Measurements from ENCODE around the gene SIVA1.

Gene SIVA1

GRCh38 chr14:104786091-104786586, 33.2 kb downstream of the SIVA1 start:
- no peak for DNase-seq

- DNase-seq, result no peak
Observed at GRCh38 chr14:104786726-104787675, 34.1 kb downstream of the SIVA1 start.

DNA sequence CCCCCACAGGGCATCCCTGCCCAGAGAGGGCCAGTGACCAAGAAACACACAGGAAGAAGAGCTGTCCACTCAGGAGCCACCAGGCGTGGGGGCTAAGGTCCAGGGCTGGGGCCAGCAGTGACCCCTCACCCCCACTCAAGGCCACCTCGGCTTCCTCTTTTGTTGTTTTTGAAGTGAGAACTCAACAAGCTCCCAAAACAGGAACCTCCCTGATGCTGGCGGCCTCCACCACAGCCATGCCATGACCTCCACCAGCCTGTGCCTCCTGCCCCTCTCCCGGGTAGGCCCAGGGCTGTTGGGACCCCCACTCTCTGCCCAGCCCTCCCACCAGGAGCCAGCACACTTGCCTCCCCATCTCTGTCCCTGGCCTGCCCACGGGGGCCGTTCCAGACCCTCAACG, 34.8 kb downstream of the SIVA1 start:
- no peak for DNase-seq

GRCh38 chr14:104788161-104788818, 35.3 kb downstream of the SIVA1 start:
- DNase-seq, result no peak

- no peak for DNase-seq
Observed at GRCh38 chr14:104788873-104789663, 36.1 kb downstream of the SIVA1 start.

- DNase-seq, result no peak
Observed at GRCh38 chr14:104789752-104790743, 37.1 kb downstream of the SIVA1 start.

GRCh38 chr14:104791425-104791824, 38.5 kb downstream of the SIVA1 start:
- DNase-seq, result no peak

- DNase-seq, result no peak
Observed at GRCh38 chr14:104792101-104792884, 39.3 kb downstream of the SIVA1 start.

DNA sequence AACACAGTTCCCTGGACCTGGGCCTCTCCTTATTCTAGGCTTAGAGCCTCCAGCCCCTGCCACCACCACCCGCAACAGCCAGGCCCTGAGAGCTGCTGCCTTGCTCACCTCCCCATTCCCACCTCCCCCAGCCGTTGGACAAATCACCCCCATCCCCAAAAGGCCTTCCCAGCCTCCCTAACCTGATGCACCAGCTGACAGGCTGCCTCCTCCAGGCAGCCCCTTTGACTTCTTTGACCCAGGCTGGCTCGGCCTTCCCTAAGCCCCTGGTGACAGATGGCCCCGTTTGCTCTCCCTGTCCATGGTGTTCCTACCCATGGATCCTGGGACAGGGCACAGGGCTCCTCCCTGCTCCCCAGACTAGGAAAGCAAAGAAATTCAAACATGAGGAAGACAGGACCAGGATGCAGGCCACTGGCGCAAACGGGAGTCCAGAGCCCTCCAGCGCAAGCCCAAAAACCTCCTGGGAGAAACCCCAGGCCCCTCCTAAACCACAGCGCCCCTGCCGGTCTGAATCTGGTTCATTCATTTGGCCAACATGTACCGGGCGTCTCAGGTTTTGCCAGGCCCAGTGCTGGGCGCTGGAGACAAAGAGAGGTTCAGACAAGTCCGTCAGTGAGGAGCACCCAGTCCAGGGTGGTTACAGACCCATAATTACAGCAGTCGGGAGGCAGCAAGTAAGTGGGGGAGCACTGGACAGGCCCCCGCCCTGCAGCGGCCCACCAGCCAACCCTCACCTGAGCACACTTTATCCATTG, 40.2 kb downstream of the SIVA1 start:
- DNase-seq, result no peak

DNA sequence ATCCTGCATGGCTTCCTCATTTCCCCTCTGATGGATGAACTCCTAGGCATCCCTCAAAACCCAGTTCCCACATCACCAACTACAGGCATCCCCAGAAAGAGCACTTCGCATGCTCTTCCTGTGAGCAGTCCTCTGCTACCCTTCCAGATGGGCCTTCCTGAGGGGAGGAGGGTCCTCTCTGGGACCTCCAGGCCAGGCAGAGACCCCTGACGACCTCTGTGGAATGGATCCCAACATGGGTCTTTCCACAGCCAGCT, 40.7 kb downstream of the SIVA1 start:
- no peak for DNase-seq

- peak; percentile 56 to 69 for DNase-seq
Observed at GRCh38 chr14:104794099-104794498, 41.2 kb downstream of the SIVA1 start.

DNA sequence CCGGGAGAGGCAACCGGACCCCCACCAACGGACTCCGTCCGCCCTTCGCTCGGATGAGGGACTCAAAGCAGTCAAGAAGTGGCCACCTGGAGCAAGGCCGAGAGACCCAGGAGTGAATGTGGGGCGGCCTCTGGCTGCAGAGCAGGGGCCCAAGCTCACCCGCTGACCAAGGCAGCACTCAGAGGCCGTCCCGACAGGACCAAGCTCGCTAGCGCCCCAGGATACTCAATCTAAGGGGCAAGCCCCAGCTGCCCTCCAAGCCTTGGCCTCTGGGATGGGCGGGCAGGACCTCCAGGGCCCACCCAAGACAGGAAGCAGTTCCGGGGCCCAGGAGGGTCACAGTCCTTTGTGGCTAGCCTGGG, 41.7 kb downstream of the SIVA1 start:
- DNase-seq, result no peak

- DNase-seq, result peak in 1 of 2 experiments; percentile 37
Observed at GRCh38 chr14:104794993-104795780, 42.2 kb downstream of the SIVA1 start, which contains the start of gene AKT1. Gene AKT1, minus strand, starts transcription at chr14:104795748. Its CDS starts 3,105 bp downstream, at chr14:104792643.

DNA sequence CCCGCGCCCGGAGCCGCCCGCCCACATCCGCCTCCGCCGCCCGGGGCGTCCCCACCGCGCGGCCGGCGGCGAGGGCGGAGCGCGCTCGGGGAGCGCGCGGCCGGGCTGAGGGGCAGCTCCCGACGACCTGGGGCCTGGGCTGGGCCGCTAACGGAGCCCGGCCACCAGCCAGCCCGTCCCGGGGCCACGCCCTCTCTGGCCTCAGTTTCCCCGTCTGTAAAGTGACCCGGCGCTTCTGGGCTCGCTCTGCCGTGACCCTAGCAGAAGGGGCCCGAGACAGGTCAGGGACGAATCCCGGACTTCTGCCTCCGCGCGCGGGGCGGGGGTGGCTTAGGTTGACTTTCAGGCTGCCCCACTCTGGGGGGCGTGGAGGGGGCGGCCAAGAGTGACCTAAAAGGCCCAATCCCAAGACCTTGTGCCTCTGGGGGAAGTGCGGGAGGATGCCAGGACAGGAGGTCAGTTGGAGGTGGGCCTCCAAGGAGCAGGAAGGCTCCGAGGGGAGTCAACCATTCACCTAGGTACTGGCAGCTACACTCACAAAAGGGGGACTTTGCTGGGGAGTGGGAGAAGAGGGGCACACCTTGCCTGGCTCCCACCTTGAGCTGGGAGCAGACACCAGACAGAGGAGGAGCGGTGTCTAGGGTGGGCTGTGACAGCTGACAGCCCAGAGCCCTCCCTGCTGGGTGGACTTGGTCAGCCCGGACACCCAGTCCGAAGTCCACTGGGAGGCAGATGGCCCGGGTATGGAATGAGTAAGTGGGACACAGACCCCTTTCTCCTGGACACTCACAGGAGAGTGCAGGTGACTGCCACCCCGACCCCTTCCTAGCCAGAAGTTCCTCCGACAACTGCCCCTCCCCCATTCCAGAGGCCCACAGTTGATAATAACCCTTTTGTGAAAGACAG, 43.1 kb downstream of the SIVA1 start:
- DNase-seq, result peak; percentile 57 to 63

- DNase-seq, result no peak
Observed at GRCh38 chr14:104796687-104797081, 43.7 kb downstream of the SIVA1 start.

GRCh38 chr14:104797115-104798044, 44.4 kb downstream of the SIVA1 start:
- DNase-seq, result no peak

Data from activated CD4-positive, alpha-beta T cell treated with anti-CD3 and anti-CD28 coated beads, Interleukin-2, amount 50 U/mL, for 48 hours (primary cell).